Body of pancreas (tissue), 4 donors: ENCODE data around the gene FOXS1. TPM values are rescaled to one million over a fixed set of nuclear protein-coding genes. Genes with fewer than 3 reads are reported as not detected.

Source experiments
- ATAC-seq: fragments of 150-250 bp; one replicate; pipeline ENCODE4 v1.9.1; 2016
- DNase-seq, 4 donors: peaks; one replicate each; pipeline ENCODE4 v3.0.0-alpha.2; 2019
- H3K27ac ChIP-seq, 4 donors: fragments of 200-600 bp; sonication (generic); 1 replicate in 3 of 4; 2 replicates in 1 of 4; pipeline versions ENCODE4 v1.5.1 to v1.6.1; 2016 to 2019; ENCODE audit warnings: mild to moderate bottlenecking in 1 of 4, mixed read lengths in 1 of 4, moderate library complexity in 1 of 4
- H3K27me3 ChIP-seq, 2 donors: fragments of 200-600 bp; sonication (generic); one replicate each; pipeline ENCODE4 v1.6.0; 2016; ENCODE audit warnings: mild to moderate bottlenecking in 1 of 2
- H3K36me3 ChIP-seq, 2 donors: fragments of 200-600 bp; sonication (generic); replicated peaks in 1 of 2; 2 replicates each; pipeline ENCODE4 v1.5.1; 2016; ENCODE audit warnings: low read depth in 2 of 2; ENCODE audit not compliant: insufficient read depth in 1 of 2
- H3K4me1 ChIP-seq: fragments of 200-600 bp; sonication (generic); one replicate; pipeline ENCODE4 v1.6.0; 2016
- H3K4me3 ChIP-seq, 2 donors: fragments of 200-600 bp; sonication (generic); 1 replicate in 1 of 2; 2 replicates in 1 of 2; pipeline ENCODE4 v1.5.1; 2016 to 2019
- H3K9me3 ChIP-seq, 3 donors: fragments of 200-600 bp; sonication (generic); 1 replicate in 2 of 3; 2 replicates in 1 of 3; pipeline ENCODE4 v1.5.1; 2016
- POLR2A ChIP-seq, 3 donors: fragments of 450-650 bp; IDR thresholded peaks; one replicate each; pipeline ENCODE4 v1.6.1; 2016; ENCODE audit warnings: antibody characterized with exemption in 3 of 3, mild to moderate bottlenecking in 2 of 3
- WGBS, 2 donors: methylation state at CpG; one replicate each; pipeline ENCODE4 v1.1.5; 2017; 5-methylcytosine and 5-hydroxymethylcytosine counted together
- intact Hi-C: fragments of 100-400 bp; cut with DNase I; formaldehyde crosslinking; loops from one replicate; pipeline ENCODE4 v1.15.1; 2023
- total RNA-seq, 2 donors: library from RNA; depleted of rRNA; stranded (reverse); fragments of >200 nt; gene quantifications; one replicate each; pipeline ENCODE4 v1.1.0, GENCODE V29; 2016
- TF ChIP-seq, protein P1 (sequence below), 7 experiments: fragments of 450-650 bp in 4 of 7; fragments of 200-600 bp in 3 of 7; sonication (generic) in 3 of 7; IDR thresholded peaks; one replicate each; pipeline ENCODE4 v1.5.1; 2016 to 2019; ENCODE audit warnings: antibody characterized with exemption in 7 of 7

FOXS1 gene
- total RNA-seq, 2 donors from 2014 or later: 3.0 TPM; not detected in 1

- H3K27me3 ChIP-seq: no peaks in the 10 kb centered on the region
- DNase-seq: no peak
- no peak overlapping the region for H3K4me3 ChIP-seq
- no peak overlapping the region for H3K27ac ChIP-seq
- TF ChIP-seq, protein P1, sequence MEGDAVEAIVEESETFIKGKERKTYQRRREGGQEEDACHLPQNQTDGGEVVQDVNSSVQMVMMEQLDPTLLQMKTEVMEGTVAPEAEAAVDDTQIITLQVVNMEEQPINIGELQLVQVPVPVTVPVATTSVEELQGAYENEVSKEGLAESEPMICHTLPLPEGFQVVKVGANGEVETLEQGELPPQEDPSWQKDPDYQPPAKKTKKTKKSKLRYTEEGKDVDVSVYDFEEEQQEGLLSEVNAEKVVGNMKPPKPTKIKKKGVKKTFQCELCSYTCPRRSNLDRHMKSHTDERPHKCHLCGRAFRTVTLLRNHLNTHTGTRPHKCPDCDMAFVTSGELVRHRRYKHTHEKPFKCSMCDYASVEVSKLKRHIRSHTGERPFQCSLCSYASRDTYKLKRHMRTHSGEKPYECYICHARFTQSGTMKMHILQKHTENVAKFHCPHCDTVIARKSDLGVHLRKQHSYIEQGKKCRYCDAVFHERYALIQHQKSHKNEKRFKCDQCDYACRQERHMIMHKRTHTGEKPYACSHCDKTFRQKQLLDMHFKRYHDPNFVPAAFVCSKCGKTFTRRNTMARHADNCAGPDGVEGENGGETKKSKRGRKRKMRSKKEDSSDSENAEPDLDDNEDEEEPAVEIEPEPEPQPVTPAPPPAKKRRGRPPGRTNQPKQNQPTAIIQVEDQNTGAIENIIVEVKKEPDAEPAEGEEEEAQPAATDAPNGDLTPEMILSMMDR (IDR thresholded peaks at IDR 0.05): no peak
- no peak for TF ChIP-seq POLR2A (IDR thresholded peaks at IDR 0.05)
- no peaks in the 10 kb centered on the region for H3K36me3 ChIP-seq
- no peaks in the 10 kb centered on the region for H3K9me3 ChIP-seq
- peaks cover 20% of the 10 kb centered on the region for H3K4me1 ChIP-seq
- WGBS, 2 donors: 87 to 88% methylated on average over 5 of the region's 5 CpGs
- intact Hi-C loops: loop anchor here (5.0 kb wide), 1 partner anchor 206 kb away; no protein-coding TSS in a partner anchor
- ATAC-seq: no peak
Measured at GRCh38 chr20:31826074-31826473, 19.3 kb downstream of the FOXS1 start.

- TF ChIP-seq, protein P1 (IDR thresholded peaks at IDR 0.05): no peak
- TF ChIP-seq POLR2A (IDR thresholded peaks at IDR 0.05): no peak
- ATAC-seq: no peak
- Histone ChIP-seq H3K36me3 (no peaks in the 10 kb centered on the region), H3K27me3 (no peaks in the 10 kb centered on the region), H3K4me3 (no peak overlapping the region), H3K4me1 (peaks cover 32% of the 10 kb centered on the region), H3K9me3 (no peaks in the 10 kb centered on the region), H3K27ac (no peak overlapping the region)
- WGBS, 2 donors: 61 to 71% methylated on average over 14 of the region's 14 CpGs
- intact Hi-C loops: loop anchor here (5.0 kb wide), 1 partner anchor 208 kb away; no protein-coding TSS in a partner anchor
- DNase-seq: no peak
Measured at GRCh38 chr20:31824554-31825313, 20.7 kb downstream of the FOXS1 start.

- Histone ChIP-seq H3K4me3 (no peak overlapping the region), H3K27me3 (no peaks in the 10 kb centered on the region), H3K4me1 (peaks cover 38% of the 10 kb centered on the region), H3K27ac (no peak overlapping the region), H3K9me3 (no peaks in the 10 kb centered on the region), H3K36me3 (no peaks in the 10 kb centered on the region)
- TF ChIP-seq, protein P1 (IDR thresholded peaks at IDR 0.05): no peak
- TF ChIP-seq POLR2A (IDR thresholded peaks at IDR 0.05): no peak
- intact Hi-C loops: no loop called here
- no peak for DNase-seq
- WGBS, 2 donors: 73 to 76% methylated on average over 4 of the region's 4 CpGs
- no peak for ATAC-seq
Measured at GRCh38 chr20:31824125-31824485, 21.3 kb downstream of the FOXS1 start.

DNA sequence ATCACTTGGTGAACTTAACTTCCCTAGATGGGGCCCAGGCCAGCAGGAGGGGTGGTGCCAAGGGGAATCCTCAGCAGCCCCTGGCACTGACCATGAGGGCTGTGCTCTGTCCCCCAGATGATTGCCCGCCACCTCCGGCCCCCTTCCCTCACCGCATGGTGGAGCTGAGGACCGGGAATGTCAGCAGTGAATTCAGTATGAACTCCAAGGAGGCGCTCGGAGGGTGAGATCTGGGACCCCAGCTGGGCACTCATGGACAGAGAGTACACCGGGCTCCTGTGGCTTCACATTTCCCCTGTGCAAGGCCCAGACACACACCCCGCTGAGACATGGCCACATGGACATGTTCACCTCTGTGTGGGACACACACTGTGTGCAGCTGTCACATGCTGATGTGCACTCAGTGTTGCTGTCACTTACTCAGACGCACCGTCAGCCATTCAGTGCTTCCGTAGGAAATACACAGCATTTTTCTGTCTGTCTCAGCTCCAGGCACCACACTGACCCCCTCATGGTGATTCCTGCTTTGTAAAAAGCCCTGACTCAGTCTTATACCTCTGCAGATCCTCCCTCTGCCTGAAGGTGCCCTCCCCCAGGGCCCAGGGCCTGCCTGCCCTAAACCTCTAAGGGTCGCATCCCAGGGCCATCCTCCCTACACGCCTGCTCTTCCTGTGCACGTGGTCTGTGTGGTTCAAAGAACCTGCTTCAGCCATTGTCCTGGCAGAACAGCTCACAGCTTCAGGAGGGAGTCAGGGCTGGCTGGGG lies 21.9 kb downstream of the FOXS1 start:
- Histone ChIP-seq H3K4me3 (no peak overlapping the region), H3K4me1 (peaks cover 44% of the 10 kb centered on the region), H3K9me3 (no peaks in the 10 kb centered on the region), H3K27ac (no peak overlapping the region), H3K36me3 (no peaks in the 10 kb centered on the region), H3K27me3 (no peaks in the 10 kb centered on the region)
- ATAC-seq: no peak
- no peak for DNase-seq
- TF ChIP-seq, protein P1 (IDR thresholded peaks at IDR 0.05): no peak
- TF ChIP-seq POLR2A (IDR thresholded peaks at IDR 0.05): no peak
- WGBS, 2 donors: 67 to 73% methylated on average over 7 to 14 of the region's 14 CpGs
- intact Hi-C loops: no loop called here
